Left hindlimb (tissue), 1 donor: Measurements from ENCODE around the gene YWHAH.
"Not testable (repeated sequence)": the region's sequence is repeated elsewhere in the genome, so short reads cannot be mapped to it uniquely, and the experiment has no call there.

Experiments used
- DNase-seq: peaks from one replicate; pipeline ENCODE4 v3.0.0-alpha.2; 2018

Gene YWHAH

GRCh38 chr22:31951194-31952093, 7.1 kb downstream of the YWHAH start:
- DNase-seq, result no peak

GRCh38 chr22:31952094-31952401, 7.7 kb downstream of the YWHAH start:
- no peak for DNase-seq

DNA sequence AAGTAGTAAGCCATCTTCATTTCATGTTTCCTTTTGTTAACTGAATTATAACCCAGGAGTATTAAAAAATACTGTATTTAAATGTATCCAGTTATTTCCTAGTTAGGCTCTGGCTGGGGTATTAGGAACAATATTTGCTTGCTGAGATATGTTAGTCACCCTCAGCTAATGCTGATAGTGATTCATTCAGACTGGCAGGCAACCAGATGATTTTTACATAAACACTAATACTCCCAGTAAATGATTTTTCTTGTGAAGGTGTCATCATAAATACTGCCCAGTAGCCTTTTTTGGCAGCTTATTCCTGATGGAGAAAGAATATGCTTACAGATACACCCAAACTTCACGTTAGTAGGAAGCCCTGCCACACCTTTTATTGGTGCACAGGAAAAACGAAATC, 8.1 kb downstream of the YWHAH start:
- DNase-seq, result no peak

- DNase-seq, result no peak
Observed at GRCh38 chr22:31953261-31953660, 8.9 kb downstream of the YWHAH start.

DNA sequence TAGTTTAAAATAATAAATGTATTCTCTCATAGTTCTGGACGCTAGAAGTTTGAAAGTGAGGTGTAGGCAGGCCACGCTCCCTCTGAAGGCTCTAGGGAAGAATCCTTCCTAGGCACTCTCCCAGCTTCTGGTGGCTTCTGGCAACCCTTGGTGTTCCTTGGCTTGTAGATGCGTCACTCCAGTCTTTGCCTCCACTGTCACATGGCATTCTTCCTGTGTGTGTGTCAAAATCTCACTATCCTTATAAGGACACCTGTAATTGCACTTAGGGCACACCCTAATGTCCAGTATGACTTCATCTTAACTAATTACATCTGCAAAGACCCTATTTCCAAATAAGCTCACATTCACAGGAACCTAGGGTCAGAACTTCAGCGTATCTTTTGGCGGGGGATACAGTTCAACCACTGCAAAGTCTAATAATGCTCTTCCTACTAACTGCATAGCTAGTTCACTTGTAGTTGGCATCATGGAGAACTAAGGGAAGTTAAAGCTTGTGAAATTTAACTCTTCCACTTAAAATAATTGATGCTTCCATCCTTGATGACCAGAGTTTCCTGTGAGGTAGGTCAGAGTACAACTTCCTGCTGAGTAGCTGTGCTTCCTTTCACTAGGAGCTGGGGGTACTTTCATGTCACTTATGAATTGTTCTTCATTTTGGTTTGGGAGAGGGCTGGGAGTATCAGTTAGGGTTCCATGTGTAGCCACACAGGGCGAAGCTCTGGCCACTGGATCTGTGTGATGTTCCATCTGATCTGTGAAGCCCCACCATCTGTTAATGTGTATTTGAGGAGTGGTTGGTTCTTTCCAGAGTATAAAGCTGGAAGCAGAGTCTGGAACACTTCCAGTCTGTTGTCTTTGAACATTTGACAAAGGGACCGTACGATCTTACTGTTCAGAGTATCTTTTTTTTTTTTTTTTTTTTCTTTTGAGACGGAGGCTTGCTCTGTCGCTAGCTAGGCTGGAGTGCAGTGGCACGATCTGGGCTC, 10.5 kb downstream of the YWHAH start:
- DNase-seq, result no peak

- DNase-seq, result no peak
Observed at GRCh38 chr22:31956360-31956759, 12.0 kb downstream of the YWHAH start.

DNA sequence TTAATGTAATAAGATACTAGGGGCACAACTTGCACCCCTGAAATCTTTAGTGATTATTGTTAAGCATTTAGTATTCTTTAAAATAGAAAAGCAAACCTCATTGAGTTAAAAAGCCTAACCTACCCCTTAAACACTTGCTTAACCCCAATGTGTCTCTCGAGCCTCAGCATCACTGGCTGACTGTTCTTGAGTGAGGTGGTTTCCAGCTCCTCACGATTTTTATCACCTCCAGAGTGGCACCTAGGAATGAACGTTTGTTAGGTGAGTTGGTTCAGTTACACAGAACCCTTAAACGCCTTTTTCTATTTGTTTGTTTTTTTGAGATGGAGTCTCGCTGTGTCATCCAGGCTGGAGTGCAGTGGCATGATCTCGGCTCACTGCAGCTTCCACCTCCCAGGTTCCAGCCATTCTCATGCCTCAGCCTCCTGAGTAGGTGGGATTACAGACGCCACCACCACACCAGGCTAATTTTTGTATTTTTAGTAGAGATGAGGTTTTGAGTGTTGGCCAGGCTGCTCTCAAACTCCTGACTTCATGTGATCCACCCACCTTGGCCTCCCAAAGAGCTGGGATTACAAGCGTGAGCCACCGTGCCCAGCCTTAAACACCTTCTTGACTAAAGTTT, 13.7 kb downstream of the YWHAH start:
- no peak for DNase-seq

GRCh38 chr22:31958625-31959239, 14.4 kb downstream of the YWHAH start:
- no peak for DNase-seq

GRCh38 chr22:31960767-31961166, 16.4 kb downstream of the YWHAH start:
- DNase-seq, result no peak

- no peak for DNase-seq
Observed at GRCh38 chr22:31962387-31963125, 18.2 kb downstream of the YWHAH start.

- no peak for DNase-seq
Observed at GRCh38 chr22:31968022-31968421, 23.7 kb downstream of the YWHAH start.

DNA sequence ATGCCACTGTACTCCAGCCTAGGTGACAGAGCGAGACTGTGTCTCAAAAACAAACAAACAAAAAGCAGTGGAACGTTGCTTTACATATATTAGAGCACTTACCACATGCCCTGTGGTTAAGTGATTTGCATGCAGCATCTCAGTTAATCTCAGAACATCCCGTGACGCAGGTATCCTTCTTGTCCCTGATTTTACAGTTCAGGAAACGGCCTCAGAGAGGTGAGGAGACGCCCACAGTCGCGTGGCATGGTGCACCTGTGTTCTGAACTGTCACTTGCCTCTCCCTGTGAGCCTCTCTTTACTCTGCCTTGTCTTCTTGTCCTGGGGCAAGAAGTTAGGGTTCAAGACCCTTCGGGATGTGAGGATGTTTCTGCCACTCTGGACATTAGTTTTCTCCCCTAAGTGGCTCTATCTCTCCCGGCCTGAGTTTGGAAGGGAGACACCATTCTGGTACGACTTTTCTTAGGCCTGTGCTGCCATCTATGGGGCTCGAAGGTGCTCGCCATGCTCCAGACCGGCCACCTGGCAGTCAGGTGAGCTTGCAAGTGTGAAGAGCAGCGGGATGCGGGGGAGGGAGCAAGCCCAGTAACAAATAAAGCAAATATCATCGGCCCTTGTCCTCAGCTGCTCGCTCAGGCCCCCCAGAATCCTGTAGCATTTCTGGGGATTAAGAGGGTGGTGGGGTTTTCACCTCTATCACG, 25.6 kb downstream of the YWHAH start:
- peak; percentile 45 for DNase-seq

GRCh38 chr22:31970490-31971444, 26.4 kb downstream of the YWHAH start:
- DNase-seq, result peak; percentile 84

- no peak for DNase-seq
Observed at GRCh38 chr22:31972180-31972579, 27.8 kb downstream of the YWHAH start.

GRCh38 chr22:31973739-31974138, 29.4 kb downstream of the YWHAH start:
- no peak for DNase-seq

GRCh38 chr22:31977141-31977841, 33.0 kb downstream of the YWHAH start:
- peak; percentile 76 for DNase-seq

- DNase-seq, result no peak
Observed at GRCh38 chr22:31977939-31978338, 33.6 kb downstream of the YWHAH start.

- DNase-seq, result no peak
Observed at GRCh38 chr22:31980628-31981027, 36.3 kb downstream of the YWHAH start.

- DNase-seq, result not testable (repeated sequence)
Observed at GRCh38 chr22:31981976-31982375, 37.6 kb downstream of the YWHAH start.
